ENCODE results near the gene PITRM1. TPM values are rescaled to one million over a fixed set of nuclear protein-coding genes. Genes with fewer than 3 reads are reported as not detected.

The PITRM1 gene
- polyA plus RNA-seq, 2 of the 4 experiments (the other 2 are of a cell fraction), result 45.9 to 64.5 TPM

DNA sequence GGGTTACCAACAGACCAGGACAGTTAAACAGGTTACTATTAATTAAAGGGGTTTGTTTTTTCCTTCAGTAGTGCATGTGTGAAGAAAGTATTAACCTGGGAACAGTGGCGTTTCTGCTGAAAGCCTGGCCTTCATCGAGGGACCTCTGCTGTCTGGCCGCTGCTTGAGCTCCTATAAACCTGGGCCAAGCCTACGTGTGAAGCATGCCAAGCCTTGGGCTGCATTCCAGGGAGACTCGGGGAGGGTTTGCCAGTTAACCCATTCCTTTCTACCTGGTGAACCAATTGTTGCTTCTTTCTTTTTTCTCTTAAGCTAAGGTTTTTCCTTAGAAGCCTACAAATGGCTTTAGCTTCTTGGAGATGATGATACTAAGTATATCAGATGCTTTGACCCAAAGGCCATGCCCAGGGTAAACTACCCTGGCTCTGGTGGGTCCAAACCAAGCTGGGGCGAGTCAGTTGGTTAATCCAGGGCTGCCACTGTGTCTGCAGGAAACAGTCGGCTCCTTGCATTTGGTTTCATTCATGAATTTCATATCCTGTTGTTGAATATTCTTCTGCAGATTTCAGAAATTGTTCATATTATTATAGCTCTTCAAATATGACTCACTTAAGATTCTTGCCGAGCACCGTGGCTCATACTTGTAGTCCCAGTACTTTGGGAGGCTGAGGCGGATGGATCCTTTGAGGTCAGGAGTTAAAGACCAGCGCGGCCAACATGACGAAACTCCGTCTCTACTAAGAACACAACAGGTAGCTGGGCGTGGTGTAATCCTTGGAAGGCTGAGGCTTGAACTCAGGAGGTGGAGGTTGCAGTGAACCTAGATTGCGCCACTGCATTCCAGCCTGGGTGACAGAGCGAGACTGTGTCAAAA is 81.4 kb downstream of the PITRM1 start (continued):
- TF ChIP-seq, protein P1, sequence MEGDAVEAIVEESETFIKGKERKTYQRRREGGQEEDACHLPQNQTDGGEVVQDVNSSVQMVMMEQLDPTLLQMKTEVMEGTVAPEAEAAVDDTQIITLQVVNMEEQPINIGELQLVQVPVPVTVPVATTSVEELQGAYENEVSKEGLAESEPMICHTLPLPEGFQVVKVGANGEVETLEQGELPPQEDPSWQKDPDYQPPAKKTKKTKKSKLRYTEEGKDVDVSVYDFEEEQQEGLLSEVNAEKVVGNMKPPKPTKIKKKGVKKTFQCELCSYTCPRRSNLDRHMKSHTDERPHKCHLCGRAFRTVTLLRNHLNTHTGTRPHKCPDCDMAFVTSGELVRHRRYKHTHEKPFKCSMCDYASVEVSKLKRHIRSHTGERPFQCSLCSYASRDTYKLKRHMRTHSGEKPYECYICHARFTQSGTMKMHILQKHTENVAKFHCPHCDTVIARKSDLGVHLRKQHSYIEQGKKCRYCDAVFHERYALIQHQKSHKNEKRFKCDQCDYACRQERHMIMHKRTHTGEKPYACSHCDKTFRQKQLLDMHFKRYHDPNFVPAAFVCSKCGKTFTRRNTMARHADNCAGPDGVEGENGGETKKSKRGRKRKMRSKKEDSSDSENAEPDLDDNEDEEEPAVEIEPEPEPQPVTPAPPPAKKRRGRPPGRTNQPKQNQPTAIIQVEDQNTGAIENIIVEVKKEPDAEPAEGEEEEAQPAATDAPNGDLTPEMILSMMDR (IDR thresholded peaks at IDR 0.05), result no peak
- TF ChIP-seq EP300 (IDR thresholded peaks at IDR 0.05) (peak; percentile 85 to 94; a peak in 4 of 5 replicates), CBX8 (IDR thresholded peaks at IDR 0.05) (no peak), BHLHE40 (IDR thresholded peaks at IDR 0.05; ENCODE audit: low read depth, low read length) (no peak), HOXB13 (CRISPR knock-in tag; IDR thresholded peaks at IDR 0.05; ENCODE audit: low read depth) (peak; percentile 58), MAFK (IDR thresholded peaks at IDR 0.05; ENCODE audit: partially characterized antibody) (no peak), FOSL2 (IDR thresholded peaks at IDR 0.05) (peak; percentile 74), FOSL2 (CRISPR knock-in tag; IDR thresholded peaks at IDR 0.05) (peak; percentile 82), ZSCAN20 (CRISPR knock-in tag; IDR thresholded peaks at IDR 0.05) (no peak), RAD21 (conservative IDR thresholded peaks at IDR 0.05 in 1 of 2, IDR thresholded peaks at IDR 0.05 in 1 of 2) (peak in 1 of 2 experiments; percentile 3; a peak in 2 of 5 replicates), KDM5A (IDR thresholded peaks at IDR 0.05) (no peak), CHD2 (IDR thresholded peaks at IDR 0.05; ENCODE audit: low read length, partially characterized antibody) (no peak), HDAC2 (IDR thresholded peaks at IDR 0.05) (no peak), PHF8 (IDR thresholded peaks at IDR 0.05; ENCODE audit: borderline replicate concordance, low read depth) (no peak), RFX5 (IDR thresholded peaks at IDR 0.05) (no peak), FOSB (CRISPR knock-in tag; IDR thresholded peaks at IDR 0.05) (no peak), ZFP36 (IDR thresholded peaks at IDR 0.05; ENCODE audit: borderline replicate concordance, partially characterized antibody) (no peak), ZNF302 (CRISPR knock-in tag; IDR thresholded peaks at IDR 0.05) (no peak; the same call in 1 of the 2 replicates), NPAS2 (CRISPR knock-in tag; IDR thresholded peaks at IDR 0.05; ENCODE audit: borderline replicate concordance) (no peak), SREBF2 (IDR thresholded peaks at IDR 0.05) (no peak), KDM1A (IDR thresholded peaks at IDR 0.05; ENCODE audit: low read depth) (no peak), JUNB (IDR thresholded peaks at IDR 0.05) (peak; percentile 90), CEBPB (IDR thresholded peaks at IDR 0.05) (peak; percentile 96 to 98), TFCP2L1 (CRISPR knock-in tag; IDR thresholded peaks at IDR 0.05) (no peak), MYC (IDR thresholded peaks at IDR 0.05; ENCODE audit: borderline replicate concordance, low read length) (no peak), ESRRA (IDR thresholded peaks at IDR 0.05; ENCODE audit: borderline replicate concordance, low read length) (no peak), HEYL (CRISPR knock-in tag; IDR thresholded peaks at IDR 0.05) (no peak), TP53 (CRISPR knock-in tag; IDR thresholded peaks at IDR 0.05) (no peak), EHMT2 (IDR thresholded peaks at IDR 0.05; ENCODE audit: low read depth) (no peak), POLR2A (IDR thresholded peaks at IDR 0.05; ENCODE audit: low read length) (peak; percentile 25; the same call in 1 of the 2 replicates), JUN (IDR thresholded peaks at IDR 0.05) (peak in 1 of 2 experiments; percentile 86; a peak in 4 of 5 replicates)
- TF ChIP-seq, protein P2, sequence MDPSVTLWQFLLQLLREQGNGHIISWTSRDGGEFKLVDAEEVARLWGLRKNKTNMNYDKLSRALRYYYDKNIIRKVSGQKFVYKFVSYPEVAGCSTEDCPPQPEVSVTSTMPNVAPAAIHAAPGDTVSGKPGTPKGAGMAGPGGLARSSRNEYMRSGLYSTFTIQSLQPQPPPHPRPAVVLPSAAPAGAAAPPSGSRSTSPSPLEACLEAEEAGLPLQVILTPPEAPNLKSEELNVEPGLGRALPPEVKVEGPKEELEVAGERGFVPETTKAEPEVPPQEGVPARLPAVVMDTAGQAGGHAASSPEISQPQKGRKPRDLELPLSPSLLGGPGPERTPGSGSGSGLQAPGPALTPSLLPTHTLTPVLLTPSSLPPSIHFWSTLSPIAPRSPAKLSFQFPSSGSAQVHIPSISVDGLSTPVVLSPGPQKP (IDR thresholded peaks at IDR 0.05; ENCODE audit: low read depth, low read length), result no peak
- TF ChIP-seq, protein P3, sequence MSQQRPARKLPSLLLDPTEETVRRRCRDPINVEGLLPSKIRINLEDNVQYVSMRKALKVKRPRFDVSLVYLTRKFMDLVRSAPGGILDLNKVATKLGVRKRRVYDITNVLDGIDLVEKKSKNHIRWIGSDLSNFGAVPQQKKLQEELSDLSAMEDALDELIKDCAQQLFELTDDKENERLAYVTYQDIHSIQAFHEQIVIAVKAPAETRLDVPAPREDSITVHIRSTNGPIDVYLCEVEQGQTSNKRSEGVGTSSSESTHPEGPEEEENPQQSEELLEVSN (IDR thresholded peaks at IDR 0.05; ENCODE audit: borderline replicate concordance, low read depth), result peak; percentile 66; the same call in 1 of the 2 replicates
- TF ChIP-seq, protein P4, sequence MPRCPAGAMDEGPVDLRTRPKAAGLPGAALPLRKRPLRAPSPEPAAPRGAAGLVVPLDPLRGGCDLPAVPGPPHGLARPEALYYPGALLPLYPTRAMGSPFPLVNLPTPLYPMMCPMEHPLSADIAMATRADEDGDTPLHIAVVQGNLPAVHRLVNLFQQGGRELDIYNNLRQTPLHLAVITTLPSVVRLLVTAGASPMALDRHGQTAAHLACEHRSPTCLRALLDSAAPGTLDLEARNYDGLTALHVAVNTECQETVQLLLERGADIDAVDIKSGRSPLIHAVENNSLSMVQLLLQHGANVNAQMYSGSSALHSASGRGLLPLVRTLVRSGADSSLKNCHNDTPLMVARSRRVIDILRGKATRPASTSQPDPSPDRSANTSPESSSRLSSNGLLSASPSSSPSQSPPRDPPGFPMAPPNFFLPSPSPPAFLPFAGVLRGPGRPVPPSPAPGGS (IDR thresholded peaks at IDR 0.05), result 0 out of 3 replicates have a peak, but pooled peaks have one; percentile 55
- TF ChIP-seq, protein P5, sequence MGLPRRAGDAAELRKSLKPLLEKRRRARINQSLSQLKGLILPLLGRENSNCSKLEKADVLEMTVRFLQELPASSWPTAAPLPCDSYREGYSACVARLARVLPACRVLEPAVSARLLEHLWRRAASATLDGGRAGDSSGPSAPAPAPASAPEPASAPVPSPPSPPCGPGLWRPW (IDR thresholded peaks at IDR 0.05), result peak; percentile 61; the same call in 1 of the 2 replicates
- TF ChIP-seq, protein P6, sequence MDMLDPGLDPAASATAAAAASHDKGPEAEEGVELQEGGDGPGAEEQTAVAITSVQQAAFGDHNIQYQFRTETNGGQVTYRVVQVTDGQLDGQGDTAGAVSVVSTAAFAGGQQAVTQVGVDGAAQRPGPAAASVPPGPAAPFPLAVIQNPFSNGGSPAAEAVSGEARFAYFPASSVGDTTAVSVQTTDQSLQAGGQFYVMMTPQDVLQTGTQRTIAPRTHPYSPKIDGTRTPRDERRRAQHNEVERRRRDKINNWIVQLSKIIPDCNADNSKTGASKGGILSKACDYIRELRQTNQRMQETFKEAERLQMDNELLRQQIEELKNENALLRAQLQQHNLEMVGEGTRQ (IDR thresholded peaks at IDR 0.05), result no peak
